ENCODE results near the gene PSEN2.

Gene PSEN2

GRCh38 chr1:226865590-226865989 is 4.8 kb upstream of the PSEN2 start:
- no peak for DNase-seq

- no peak for DNase-seq
Observed at GRCh38 chr1:226867461-226868054, 2.9 kb upstream of the PSEN2 start.

DNA sequence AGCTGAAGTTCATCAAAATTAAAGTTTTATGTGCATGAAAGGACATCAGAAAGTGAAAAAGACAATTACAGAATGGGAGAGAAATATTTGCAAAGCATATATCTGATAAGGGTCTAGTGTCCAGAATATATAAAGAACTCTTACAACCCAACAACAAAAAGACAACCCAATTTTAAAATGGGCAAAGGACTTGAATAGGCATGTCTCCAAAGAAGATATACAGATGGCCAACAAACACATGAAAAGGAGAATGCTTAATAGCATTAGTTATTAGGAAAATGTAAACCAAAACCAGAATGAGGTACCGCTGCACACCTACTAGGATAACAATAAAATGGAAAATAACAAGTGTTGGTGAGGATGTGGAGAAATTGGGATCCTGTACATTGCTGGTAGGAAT is 1.7 kb upstream of the PSEN2 start:
- no peak for DNase-seq

DNA sequence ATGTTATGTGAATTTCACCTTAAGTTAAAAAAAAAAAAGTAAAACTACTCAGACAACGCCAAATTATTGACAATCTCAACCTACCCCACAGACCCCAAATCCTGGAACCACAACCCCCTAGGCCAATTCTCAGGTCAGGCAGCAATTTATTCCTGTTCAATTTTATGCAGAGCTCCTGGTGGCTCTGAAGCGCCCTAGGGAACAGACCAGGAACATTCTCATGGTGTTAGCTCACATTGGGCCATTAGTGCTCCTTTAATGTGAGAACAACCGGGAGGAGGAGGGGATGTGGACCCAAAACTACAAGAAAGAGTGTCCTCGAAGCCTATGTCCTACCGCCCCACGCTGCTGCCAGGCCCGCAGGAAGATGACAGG is 403 bp upstream of the PSEN2 start:
- no peak for DNase-seq

- DNase-seq, result no peak
Observed at GRCh38 chr1:226871636-226872327, 1.4 kb downstream of the PSEN2 start.

DNA sequence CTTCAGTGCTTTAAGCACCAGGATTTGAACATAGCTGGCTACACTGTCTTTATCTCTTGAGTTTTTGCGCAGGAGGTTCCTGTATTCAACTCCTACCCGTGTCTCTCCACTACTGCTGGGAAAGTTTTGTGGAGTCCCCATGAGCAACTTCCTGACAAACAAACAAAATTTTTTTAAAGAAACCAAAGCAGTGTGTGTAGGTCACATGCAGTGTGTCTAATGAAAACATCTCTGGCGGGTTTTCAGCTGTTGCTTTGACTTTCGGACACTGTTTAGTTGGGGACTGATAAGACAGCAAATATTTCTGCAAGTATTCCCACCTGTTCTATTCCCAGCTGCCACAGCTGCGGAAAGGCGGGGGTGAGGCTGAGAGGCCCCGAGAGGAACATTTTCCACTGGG is 2.0 kb downstream of the PSEN2 start:
- no peak for DNase-seq

DNA sequence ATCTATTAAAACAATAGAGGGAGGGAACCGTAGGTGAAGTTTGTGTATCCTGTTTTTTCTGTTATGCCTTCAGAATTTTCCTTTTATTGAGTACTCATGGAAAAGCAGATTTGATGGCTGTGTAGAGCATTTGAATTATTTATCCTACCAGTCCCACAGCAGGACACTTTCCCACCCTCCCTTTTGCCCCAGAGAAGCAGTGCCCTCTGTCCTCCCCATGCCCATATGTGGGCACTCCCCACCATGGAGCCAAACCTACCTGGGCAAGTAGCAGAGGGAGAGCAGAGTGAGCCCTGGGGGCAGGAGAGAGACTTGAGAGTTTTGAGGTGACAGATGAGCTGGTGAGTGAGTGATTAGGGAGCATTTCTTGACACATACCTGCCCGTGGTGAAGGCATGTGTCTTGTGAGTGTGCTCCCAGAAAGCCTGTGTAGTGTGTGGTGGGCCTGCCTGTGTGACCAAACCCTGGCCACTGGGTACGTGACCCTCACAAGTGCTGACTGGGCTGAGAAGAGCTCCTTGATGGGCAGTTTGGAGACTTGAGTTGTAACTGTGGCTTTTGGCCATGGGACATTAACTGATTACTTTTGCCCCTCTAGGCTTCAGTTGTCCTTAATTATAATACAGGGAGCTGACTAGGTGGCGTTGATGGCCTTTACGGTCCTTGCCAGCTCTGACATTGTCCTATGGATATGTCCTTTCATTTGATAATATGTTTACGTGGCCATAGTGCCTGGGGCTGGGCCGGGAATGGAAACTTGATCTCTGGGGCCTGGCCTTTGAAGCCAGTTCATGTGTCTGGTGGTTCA is 3.6 kb downstream of the PSEN2 start:
- no peak for DNase-seq

DNA sequence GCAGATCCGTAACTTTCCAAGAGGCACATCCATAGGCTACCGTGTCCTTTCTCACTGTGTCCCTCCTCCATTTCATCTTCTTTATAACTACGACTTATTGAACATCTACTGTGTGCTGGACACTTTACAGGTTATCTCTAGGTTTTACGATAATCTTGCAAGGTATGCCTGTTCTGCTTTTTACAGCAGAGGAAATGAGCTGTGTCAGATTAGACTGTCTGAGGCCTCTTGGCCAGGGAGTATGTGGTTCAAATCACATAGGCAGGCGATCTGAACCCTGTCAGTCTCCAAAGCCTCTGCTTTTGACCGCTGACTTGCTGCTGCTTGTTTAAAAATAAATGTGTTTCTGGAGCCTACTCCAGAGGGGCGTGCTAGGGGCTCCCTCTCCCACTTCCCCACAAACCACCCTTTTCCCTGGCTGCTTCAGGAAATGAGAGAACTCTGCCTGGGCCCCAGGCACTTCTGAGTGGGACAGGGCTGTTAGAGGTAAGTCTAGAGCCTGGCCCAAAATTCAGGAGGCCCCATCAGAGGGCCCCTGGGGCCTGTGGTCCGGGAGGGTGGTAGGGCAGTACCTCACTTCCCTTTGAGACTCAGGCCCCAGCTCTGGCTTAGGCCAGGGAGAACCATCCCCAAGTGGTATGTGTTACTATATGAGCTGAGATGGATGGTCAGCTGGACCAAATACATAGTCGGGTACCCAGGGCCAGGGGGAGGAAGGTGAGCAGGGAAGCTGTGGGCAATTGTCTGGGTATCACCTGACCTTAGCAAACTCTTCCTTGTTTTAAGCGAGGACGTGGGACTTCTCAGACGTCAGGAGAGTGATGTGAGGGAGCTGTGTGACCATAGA is 4.4 kb downstream of the PSEN2 start:
- DNase-seq, result no peak

- no peak for DNase-seq
Observed at GRCh38 chr1:226875641-226876295, 5.4 kb downstream of the PSEN2 start.

DNA sequence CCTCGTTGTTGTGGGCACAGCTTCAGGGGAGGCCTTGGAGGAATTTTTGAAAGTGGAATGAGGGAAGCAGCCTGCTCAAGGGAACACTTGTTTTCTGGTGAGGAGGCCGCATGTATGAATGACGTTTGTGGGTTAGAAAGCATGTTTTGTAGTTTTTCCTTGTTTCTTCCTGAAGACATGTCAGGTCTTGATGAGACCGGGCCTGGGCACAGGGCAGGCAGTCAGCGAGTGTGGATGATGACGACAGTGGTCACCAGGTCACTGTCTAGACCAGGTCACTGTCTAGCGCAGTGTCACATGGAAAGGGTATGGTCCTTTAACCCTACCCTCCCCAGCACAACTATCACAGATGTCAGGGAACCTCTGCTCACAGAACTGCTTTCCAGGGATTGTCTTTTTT is 7.3 kb downstream of the PSEN2 start:
- DNase-seq, result no peak

GRCh38 chr1:226880372-226881287 is 10.2 kb downstream of the PSEN2 start:
- DNase-seq, result no peak

DNA sequence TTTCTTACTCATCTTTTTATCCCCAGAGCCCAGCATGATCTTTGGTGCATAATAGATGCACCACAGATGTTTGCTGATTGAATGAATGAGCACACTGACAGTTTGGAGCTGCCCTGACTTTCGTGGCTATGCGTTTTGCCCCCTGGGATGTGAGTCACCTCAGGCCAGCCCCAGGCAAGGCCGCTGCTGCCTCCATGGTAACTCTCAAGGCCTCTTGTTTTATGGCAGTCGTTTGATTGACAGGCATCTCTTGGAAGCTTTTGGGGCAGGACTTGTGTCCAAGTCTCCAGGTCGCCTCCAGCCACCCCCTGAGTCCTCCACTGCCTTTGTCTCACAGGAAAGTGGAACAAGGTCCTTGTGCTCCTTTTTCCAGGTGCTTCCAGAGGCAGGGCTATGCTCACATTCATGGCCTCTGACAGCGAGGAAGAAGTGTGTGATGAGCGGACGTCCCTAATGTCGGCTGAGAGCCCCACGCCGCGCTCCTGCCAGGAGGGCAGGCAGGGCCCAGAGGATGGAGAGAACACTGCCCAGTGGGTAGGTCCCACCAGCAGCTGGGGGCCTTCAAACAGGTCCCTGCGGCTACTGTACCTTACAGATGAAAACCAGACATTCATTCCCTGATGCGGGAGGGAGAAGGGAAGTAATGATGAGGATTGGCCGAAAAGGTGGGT is 11.2 kb downstream of the PSEN2 start:
- peak; percentile 50 for DNase-seq

GRCh38 chr1:226882187-226882586 is 11.8 kb downstream of the PSEN2 start:
- DNase-seq, result peak; percentile 61

- peak; percentile 71 for DNase-seq
Observed at GRCh38 chr1:226882631-226883409, 12.4 kb downstream of the PSEN2 start.

GRCh38 chr1:226883630-226884029 is 13.2 kb downstream of the PSEN2 start:
- peak; percentile 55 for DNase-seq

DNA sequence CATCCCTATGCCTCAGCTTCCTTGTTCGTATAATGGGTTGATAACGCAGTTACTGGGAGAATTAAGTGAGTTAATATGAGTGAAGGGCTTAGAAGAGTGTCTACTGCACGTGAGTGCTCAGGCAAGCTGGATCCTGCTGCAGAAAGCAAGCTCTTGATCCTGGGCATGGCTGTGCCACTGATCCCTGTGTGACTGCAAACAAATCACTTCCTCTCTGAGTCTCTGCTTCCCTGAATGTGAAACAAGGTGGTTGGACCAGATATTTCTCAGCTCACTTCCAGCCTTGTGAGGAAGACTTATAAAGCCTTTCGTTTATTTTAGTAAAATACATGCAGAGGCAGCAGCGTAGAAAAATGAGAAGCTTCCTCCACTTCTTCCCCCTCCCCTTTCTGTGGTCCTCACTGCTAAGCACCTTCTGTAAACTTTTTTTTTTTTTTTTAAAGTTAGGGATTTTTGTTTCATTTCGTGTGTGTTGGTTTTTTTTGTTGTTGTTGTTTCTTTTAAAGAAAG is 13.8 kb downstream of the PSEN2 start:
- DNase-seq, result no peak

DNA sequence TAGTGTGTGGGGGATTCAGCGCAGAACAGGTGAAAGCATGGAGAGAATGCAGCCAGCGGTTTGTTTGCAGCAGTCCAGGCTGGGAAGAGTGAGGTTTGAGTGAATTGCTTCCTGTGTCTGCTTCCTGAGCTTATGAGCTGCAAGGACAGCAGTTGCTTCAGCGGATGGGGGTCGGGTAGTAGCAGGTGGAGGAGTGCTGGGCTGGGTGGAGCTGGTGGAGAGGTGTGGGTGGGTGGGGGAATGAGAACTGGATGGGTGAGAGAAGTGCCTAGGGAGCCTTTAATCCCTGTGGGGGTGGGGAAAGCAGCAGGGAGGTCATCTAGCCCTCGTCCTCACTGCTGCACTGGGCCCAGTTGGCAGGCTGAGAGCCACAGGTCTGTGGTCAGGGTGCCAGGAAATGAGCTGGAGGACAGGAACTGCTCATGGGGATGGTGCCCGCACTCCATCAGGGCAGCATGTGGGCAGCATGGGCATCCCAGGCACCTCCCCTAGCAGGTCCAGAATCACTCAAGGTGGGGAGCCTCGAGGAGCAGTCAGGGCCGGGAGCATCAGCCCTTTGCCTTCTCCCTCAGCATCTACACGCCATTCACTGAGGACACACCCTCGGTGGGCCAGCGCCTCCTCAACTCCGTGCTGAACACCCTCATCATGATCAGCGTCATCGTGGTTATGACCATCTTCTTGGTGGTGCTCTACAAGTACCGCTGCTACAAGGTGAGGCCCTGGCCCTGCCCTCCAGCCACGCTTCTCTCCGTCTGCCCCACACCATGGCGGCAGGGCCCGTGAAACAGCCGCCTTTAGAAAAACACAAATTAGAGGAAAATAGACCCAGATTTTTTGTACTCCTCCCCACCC is 14.8 kb downstream of the PSEN2 start:
- no peak for DNase-seq

DNA sequence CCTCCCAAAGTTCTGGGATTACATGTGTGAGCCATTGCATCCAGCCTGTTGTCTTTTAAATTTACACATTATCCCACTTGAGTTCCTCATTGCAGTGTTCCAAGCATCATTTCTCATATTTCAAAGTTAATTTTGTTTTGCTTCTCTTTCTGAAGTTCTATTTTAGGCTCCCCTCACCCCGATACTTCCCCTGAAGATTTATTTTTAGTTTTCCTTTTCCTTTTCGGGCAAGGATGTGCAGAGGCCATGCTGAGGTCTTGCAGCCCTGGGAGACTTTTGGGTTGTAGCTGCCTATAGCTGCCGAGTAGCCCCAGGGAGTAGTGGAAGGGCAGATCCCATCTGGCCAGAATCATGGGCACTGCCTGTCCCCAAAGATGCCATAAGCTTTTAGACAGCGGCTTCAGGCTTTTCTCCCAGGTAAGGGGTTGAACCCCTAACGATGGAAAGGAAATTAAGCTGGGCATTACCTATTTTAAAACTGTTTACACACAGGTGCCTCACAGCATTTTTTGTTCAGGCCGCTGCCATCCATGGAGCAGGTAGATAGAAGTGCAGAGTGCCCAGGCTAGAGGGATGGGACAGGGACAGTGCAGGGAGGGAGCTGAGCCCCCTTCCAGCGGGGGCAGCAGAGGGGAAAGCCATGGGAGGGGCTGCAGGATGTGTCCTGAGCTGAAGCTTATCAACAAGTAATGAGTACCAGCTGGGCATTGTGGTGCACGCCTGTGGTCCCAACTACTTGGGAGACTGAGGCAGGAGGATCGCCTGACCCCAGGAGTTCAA is 15.9 kb downstream of the PSEN2 start:
- DNase-seq, result no peak

Measured in activated effector memory CD4-positive, alpha-beta T cell treated with anti-CD3 and anti-CD28 coated beads, Interleukin-2, amount 50 U/mL, for 16 hours (primary cell).